Natural killer cell (primary cell): ENCODE data around the gene RFX2. TPM values are rescaled to one million over a fixed set of nuclear protein-coding genes. Genes with fewer than 3 reads are reported as not detected.
A peak's percentile ranks its signal among the peaks of the same experiment; 100 is the strongest.

Experiments
- ATAC-seq, 3 donors: fragments of 150-1000 bp in 2 of 3; fragments of 200-7000 bp in 1 of 3; cut with Tn5 transposase; 1 replicate in 1 of 3; 2 replicates in 2 of 3; pipeline ENCODE4 v1.10.0; 2021; ENCODE audit warnings: mild to moderate bottlenecking in 2 of 3, moderate library complexity in 2 of 3
- DNase-seq, 2 donors: peaks; one replicate each; pipeline versions ENCODE4 v3.0.0 to v3.0.0-alpha.2; 2013 to 2021; ENCODE audit warnings: mixed read lengths in 1 of 2
- H3K27ac ChIP-seq: one replicate; pipeline ENCODE4 v1.5.1; 2013; ENCODE audit warnings: mild to moderate bottlenecking, low read length
- H3K27me3 ChIP-seq: one replicate; pipeline ENCODE4 v1.6.1; 2013; ENCODE audit warnings: low read length; ENCODE audit not compliant: control insufficient read depth, insufficient read depth
- H3K36me3 ChIP-seq: one replicate; pipeline ENCODE4 v1.6.1; 2013; ENCODE audit warnings: low read length; ENCODE audit not compliant: control insufficient read depth, insufficient read depth
- H3K4me1 ChIP-seq: one replicate; pipeline ENCODE4 v1.6.1; 2013; ENCODE audit warnings: low read length; ENCODE audit not compliant: control insufficient read depth, insufficient read depth
- H3K4me3 ChIP-seq: one replicate; pipeline ENCODE4 v1.5.1; 2013; ENCODE audit warnings: low read length
- H3K9me3 ChIP-seq: one replicate; pipeline ENCODE4 v1.6.1; 2013; ENCODE audit warnings: low read length; ENCODE audit not compliant: control insufficient read depth, insufficient read depth
- H3K27ac Mint-ChIP-seq, 2 donors: one replicate each; pipeline ENCODE4 v1.8.0; 2022; ENCODE audit warnings: mild to moderate bottlenecking in 2 of 2, mixed read lengths in 2 of 2, moderate library complexity in 1 of 2
- H3K27me3 Mint-ChIP-seq, 2 donors: one replicate each; pipeline ENCODE4 v1.8.0; 2022; ENCODE audit warnings: low read depth in 2 of 2, mixed read lengths in 2 of 2
- H3K36me3 Mint-ChIP-seq: one replicate; pipeline ENCODE4 v1.8.0; 2022; ENCODE audit warnings: mixed read lengths
- H3K4me1 Mint-ChIP-seq, 2 donors: one replicate each; pipeline ENCODE4 v1.8.0; 2022; ENCODE audit warnings: mixed read lengths in 2 of 2
- H3K4me3 Mint-ChIP-seq: one replicate; pipeline ENCODE4 v1.8.0; 2022; ENCODE audit warnings: mild to moderate bottlenecking, moderate library complexity, mixed read lengths
- H3K9me3 Mint-ChIP-seq, 2 donors: one replicate each; pipeline ENCODE4 v1.8.0; 2022; ENCODE audit warnings: mixed read lengths in 2 of 2
- WGBS: methylation state at CpG from one replicate; pipeline ENCODE4 v1.1.7; 2013; ENCODE audit warnings: missing lambda C conversion rate; ENCODE audit not compliant: insufficient coverage; 5-methylcytosine and 5-hydroxymethylcytosine counted together
- intact Hi-C: fragments of 100-400 bp; cut with micrococcal nuclease; formaldehyde crosslinking; loops from one replicate; pipeline ENCODE4 v1.14.2; 2022
- total RNA-seq, 4 donors: library from RNA; stranded (reverse); fragments of 120-200 nt in 1 of 4; gene quantifications; one replicate each; pipeline versions ENCODE4 v1.2.3 to v1.2.4, GENCODE V29; 2013 to 2022
- TF ChIP-seq, protein P1 (sequence below): fragments of 200-600 bp; IDR thresholded peaks from one replicate; pipeline ENCODE4 v1.8.0; 2022; ENCODE audit warnings: antibody characterized with exemption

Gene RFX2
- total RNA-seq, 3 donors from 2014 or later (not counting 1 experiment from before 2014, with no cell fraction given): 2.4 to 4.6 (median 4.1) TPM

DNA sequence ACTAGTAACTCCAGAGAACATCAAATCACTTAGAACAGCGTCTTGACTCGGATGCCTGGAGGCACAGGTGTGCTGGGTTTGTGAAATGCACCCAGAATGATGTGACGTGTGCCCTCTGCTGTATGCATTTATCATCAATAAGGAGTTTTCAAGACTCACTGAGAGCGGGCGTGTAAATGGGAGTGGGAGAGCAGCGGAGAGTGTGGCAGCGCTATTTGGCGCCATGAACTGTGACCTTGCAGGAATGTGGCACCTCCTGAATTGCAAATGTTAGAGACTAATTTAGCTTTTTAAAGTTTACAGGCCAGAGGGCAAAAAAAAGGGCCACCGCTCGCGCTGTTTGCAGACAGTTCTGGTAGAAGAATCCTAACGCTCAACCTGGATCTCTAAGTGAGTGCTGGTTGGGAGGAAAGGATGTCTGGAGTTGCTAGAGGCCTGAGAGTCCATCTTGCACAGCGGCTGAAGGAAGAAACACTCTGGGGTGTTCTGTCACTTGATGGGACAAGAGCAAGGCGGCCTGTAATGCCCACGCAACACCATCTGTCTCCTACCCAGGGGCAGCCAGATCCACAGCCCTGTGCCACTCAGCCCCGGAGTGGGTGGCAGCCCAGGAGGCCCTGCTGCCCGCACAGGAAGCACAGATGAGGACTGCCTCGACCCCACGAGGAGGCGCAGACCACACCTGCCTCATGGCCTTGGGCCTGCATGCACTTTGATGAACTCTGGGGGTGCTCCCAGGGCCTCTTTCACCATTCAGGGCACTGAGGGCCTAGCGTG, 152.0 kb downstream of the RFX2 start:
- Histone ChIP-seq H3K27me3 (no peaks in the 10 kb centered on the region), H3K4me1 (peaks cover 68% of the 10 kb centered on the region), H3K9me3 (no peaks in the 10 kb centered on the region), H3K4me3 (no peak overlapping the region), H3K36me3 (no peaks in the 10 kb centered on the region), H3K27ac (no peak overlapping the region)
- 77% methylated on average over 21 of the region's 21 CpGs for whole genome bisulfite sequencing
- intact Hi-C loops: no loop called here
- H3K36me3 Mint-ChIP-seq: no peaks in the 10 kb centered on the region
- H3K9me3 Mint-ChIP-seq: no peaks in the 10 kb centered on the region
- H3K4me3 Mint-ChIP-seq: peak overlapping the region; percentile 21
- H3K4me1 Mint-ChIP-seq: peaks cover 70 to 82% of the 10 kb centered on the region in 2 donors
- H3K27ac Mint-ChIP-seq: peak overlapping the region; percentile 64 to 94
- no peak for DNase-seq
- H3K27me3 Mint-ChIP-seq: no peaks in the 10 kb centered on the region
- TF ChIP-seq, protein P1, sequence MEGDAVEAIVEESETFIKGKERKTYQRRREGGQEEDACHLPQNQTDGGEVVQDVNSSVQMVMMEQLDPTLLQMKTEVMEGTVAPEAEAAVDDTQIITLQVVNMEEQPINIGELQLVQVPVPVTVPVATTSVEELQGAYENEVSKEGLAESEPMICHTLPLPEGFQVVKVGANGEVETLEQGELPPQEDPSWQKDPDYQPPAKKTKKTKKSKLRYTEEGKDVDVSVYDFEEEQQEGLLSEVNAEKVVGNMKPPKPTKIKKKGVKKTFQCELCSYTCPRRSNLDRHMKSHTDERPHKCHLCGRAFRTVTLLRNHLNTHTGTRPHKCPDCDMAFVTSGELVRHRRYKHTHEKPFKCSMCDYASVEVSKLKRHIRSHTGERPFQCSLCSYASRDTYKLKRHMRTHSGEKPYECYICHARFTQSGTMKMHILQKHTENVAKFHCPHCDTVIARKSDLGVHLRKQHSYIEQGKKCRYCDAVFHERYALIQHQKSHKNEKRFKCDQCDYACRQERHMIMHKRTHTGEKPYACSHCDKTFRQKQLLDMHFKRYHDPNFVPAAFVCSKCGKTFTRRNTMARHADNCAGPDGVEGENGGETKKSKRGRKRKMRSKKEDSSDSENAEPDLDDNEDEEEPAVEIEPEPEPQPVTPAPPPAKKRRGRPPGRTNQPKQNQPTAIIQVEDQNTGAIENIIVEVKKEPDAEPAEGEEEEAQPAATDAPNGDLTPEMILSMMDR: no peak
- ATAC-seq: no peak

DNA sequence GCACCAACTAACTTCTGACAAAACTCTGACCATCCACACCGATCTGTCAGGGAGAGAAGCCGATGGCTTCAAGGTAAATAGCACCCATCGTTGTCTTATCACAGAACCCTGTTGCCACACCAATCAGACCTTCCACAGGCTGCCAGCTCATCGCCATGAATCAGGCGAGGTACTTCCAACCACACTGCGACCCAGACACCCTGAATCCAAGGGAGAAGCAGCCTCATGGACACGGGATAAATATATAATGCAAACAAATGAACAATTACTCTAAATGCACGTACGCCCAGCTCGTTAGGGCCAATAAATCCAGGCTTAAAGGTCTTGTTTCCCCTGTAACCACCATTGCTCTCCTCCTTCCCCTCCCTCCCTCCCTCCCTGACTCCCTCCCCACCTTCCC, 153.1 kb downstream of the RFX2 start:
- Histone ChIP-seq H3K4me3 (no peak overlapping the region), H3K36me3 (no peaks in the 10 kb centered on the region), H3K27me3 (no peaks in the 10 kb centered on the region), H3K27ac (no peak overlapping the region), H3K4me1 (peaks cover 67% of the 10 kb centered on the region), H3K9me3 (no peaks in the 10 kb centered on the region)
- Mint-ChIP-seq H3K4me1 (peaks cover 72 to 82% of the 10 kb centered on the region in 2 donors), H3K9me3 (no peaks in the 10 kb centered on the region), H3K27me3 (no peaks in the 10 kb centered on the region), H3K4me3 (no peak overlapping the region), H3K27ac (peak overlapping the region in 1 of 2 donors; percentile 94), H3K36me3 (no peaks in the 10 kb centered on the region)
- no peak for ATAC-seq
- intact Hi-C loops: no loop called here
- TF ChIP-seq, protein P1: no peak
- WGBS: 90% methylated on average over 10 of the region's 10 CpGs
- no peak for DNase-seq

DNA sequence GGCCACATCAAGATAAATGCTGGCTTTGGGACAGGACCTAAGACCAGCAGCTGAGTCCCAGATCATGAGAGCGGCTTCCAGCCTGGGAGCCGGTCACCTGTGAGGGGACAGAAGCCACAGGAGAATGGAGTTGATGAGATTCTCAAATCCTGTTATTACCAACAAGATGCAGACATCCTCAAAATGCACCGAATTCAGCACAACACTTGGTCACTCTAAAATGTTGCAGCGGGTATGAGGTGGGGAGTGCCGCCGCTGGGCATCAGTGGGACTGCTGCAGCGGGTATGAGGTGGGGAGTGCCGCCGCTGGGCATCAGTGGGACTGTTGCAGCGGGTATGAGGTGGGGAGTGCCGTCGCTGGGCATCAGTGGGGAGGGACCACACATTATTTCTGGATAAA, 153.6 kb downstream of the RFX2 start:
- Mint-ChIP-seq H3K36me3 (no peaks in the 10 kb centered on the region), H3K27me3 (no peaks in the 10 kb centered on the region), H3K27ac (peak overlapping the region; percentile 19 to 56), H3K4me1 (peaks cover 72 to 82% of the 10 kb centered on the region in 2 donors), H3K4me3 (no peak overlapping the region), H3K9me3 (no peaks in the 10 kb centered on the region)
- Histone ChIP-seq H3K9me3 (no peaks in the 10 kb centered on the region), H3K4me3 (no peak overlapping the region), H3K27me3 (no peaks in the 10 kb centered on the region), H3K36me3 (no peaks in the 10 kb centered on the region), H3K4me1 (peaks cover 67% of the 10 kb centered on the region), H3K27ac (no peak overlapping the region)
- DNase-seq (no peak), ATAC-seq (no peak)
- 96% methylated on average over 12 of the region's 12 CpGs for WGBS
- intact Hi-C loops: no loop called here
- TF ChIP-seq, protein P1: no peak
